ENCODE data around the gene APBA2. TPM values are rescaled to one million over a fixed set of nuclear protein-coding genes. Genes with fewer than 3 reads are reported as not detected.

Gene APBA2
- total and polyA plus RNA-seq, 10 of the 15 experiments (the other 5 are each of a cell fraction or from before 2014, with no cell fraction given) = 0.06 to 0.26 (median 0.07) TPM; not detected in 7

GRCh38 chr15:29151484-29151857, 265.7 kb downstream of the APBA2 start (continued):
- TF ChIP-seq CEBPZ (IDR thresholded peaks at IDR 0.05; ENCODE audit: low read depth, low read length) (no peak), MTA3 (IDR thresholded peaks at IDR 0.05; ENCODE audit: borderline replicate concordance, low read length) (no peak), ZNF217 (IDR thresholded peaks at IDR 0.05) (no peak), SUPT20H (IDR thresholded peaks at IDR 0.05; ENCODE audit: borderline replicate concordance, control insufficient read depth, low read depth, low read length) (no peak), YY1 (IDR thresholded peaks at IDR 0.05; ENCODE audit: low read depth, low read length) (no peak), POU2F2 (IDR thresholded peaks at IDR 0.05; ENCODE audit: borderline replicate concordance, low read depth, low read length) (no peak), IRF5 (IDR thresholded peaks at IDR 0.05; ENCODE audit: borderline replicate concordance) (no peak)

- Histone ChIP-seq H2AFZ (ENCODE audit: control insufficient read depth, low read depth, low read length) (no peak overlapping the region), H3K27ac (ENCODE audit: control insufficient read depth, insufficient read depth) (no peak overlapping the region), H4K20me1 (ENCODE audit: control insufficient read depth, insufficient read depth) (no peaks in the 10 kb centered on the region), H3K4me3 (no peak overlapping the region), H3K4me2 (ENCODE audit: control insufficient read depth, insufficient read depth) (no peak overlapping the region), H3K79me2 (ENCODE audit: control insufficient read depth, insufficient read depth, low read length) (no peaks in the 10 kb centered on the region), H3K27me3 (replicated peaks in 1 of 2; ENCODE audit: control insufficient read depth in 2 of 2, insufficient read depth in 2 of 2, low read length in 1 of 2) (no peaks in the 10 kb centered on the region), H3K9me3 (replicated peaks; ENCODE audit: control insufficient read depth, insufficient read depth, low read length) (no peaks in the 10 kb centered on the region; the same call in 2 of the 3 replicates), H3K4me1 (ENCODE audit: control insufficient read depth, insufficient read depth, low read length) (no peaks in the 10 kb centered on the region), H3K9ac (ENCODE audit: control insufficient read depth, insufficient read depth, low read length) (no peak overlapping the region), H3K36me3 (ENCODE audit: control insufficient read depth in 2 of 2, insufficient read depth in 2 of 2, low read length in 1 of 2) (no peaks in the 10 kb centered on the region)
- BruUV-seq (replicated peaks) = no TSS peak
- CTCF ChIA-PET = no interaction called here
- in situ Hi-C loops (cut with MboI) (no loop called here), intact Hi-C loops (cut with micrococcal nuclease; ENCODE audit: unreplicated experiment) (no loop called here)
- POLR2A ChIA-PET = no interaction called here
- SMC1A ChIA-PET (ENCODE audit: uncharacterized antibody, unreplicated experiment) = no interaction called here
- DNase-seq (ENCODE audit: low read depth, low spot score) (no peak), ATAC-seq (no peak), FAIRE-seq (no peak)
- RAD21 ChIA-PET (ENCODE audit: unreplicated experiment) = no interaction called here
- WGBS (ENCODE audit: insufficient coverage, insufficient replicate concordance, low lambda C conversion rate, missing lambda C conversion rate) = 66% methylated on average over 14 of the region's 14 CpGs
- TF ChIP-seq MAX (IDR thresholded peaks at IDR 0.05; ENCODE audit: low read depth, low read length) (no peak), ZNF274 (IDR thresholded peaks at IDR 0.05; ENCODE audit: insufficient read depth, insufficient read length) (no peak), FOXK2 (IDR thresholded peaks at IDR 0.05) (no peak), CTCF (IDR thresholded peaks at IDR 0.05 in 2 of 3, conservative IDR thresholded peaks at IDR 0.05 in 1 of 3; ENCODE audit: control insufficient read depth in 2 of 3, extremely low read depth in 1 of 3, insufficient read depth in 1 of 3, low read depth in 3 of 3, low read length in 3 of 3) (no peak), SP1 (IDR thresholded peaks at IDR 0.05; ENCODE audit: low read depth, low read length) (no peak), BRCA1 (IDR thresholded peaks at IDR 0.05; ENCODE audit: low read depth, low read length) (no peak), EGR1 (IDR thresholded peaks at IDR 0.05; ENCODE audit: borderline replicate concordance in 1 of 2, low read depth in 2 of 2, low read length in 2 of 2) (no peak), NR2C2 (IDR thresholded peaks at IDR 0.05; ENCODE audit: borderline replicate concordance, control insufficient read depth, insufficient read length, low read depth) (no peak), TCF12 (IDR thresholded peaks at IDR 0.05; ENCODE audit: low read depth, low read length) (no peak)
Measured at GRCh38 chr15:29156521-29156920, 270.7 kb downstream of the APBA2 start.
